VCaP (cell line): Measurements from ENCODE around the gene CDH13.

Experiments
- H3K27ac ChIP-seq: fragments of 450-650 bp; 2 replicates; pipeline ENCODE4 v1.5.1; 2017
- CTCF ChIP-seq: fragments of 450-650 bp; conservative IDR thresholded peaks from 2 replicates; pipeline ENCODE4 v1.5.1; 2017; ENCODE audit warnings: mild to moderate bottlenecking, moderate library complexity

CDH13 gene

GRCh38 chr16:83577078-83577745, 950.4 kb downstream of the CDH13 start:
- no peak overlapping the region for H3K27ac ChIP-seq
- TF ChIP-seq CTCF: no peak

- TF ChIP-seq CTCF: no peak
- no peak overlapping the region for H3K27ac ChIP-seq
Measured at GRCh38 chr16:83578171-83578570, 951.4 kb downstream of the CDH13 start.

- no peak for TF ChIP-seq CTCF
- H3K27ac ChIP-seq: no peak overlapping the region
Measured at GRCh38 chr16:83579027-83579426, 952.3 kb downstream of the CDH13 start.

GRCh38 chr16:83579436-83579835, 952.7 kb downstream of the CDH13 start:
- TF ChIP-seq CTCF: no peak
- H3K27ac ChIP-seq: no peak overlapping the region

GRCh38 chr16:83581082-83581481, 954.3 kb downstream of the CDH13 start:
- TF ChIP-seq CTCF: no peak
- H3K27ac ChIP-seq: no peak overlapping the region

- TF ChIP-seq CTCF: no peak
- no peak overlapping the region for H3K27ac ChIP-seq
Measured at GRCh38 chr16:83581994-83582747, 955.4 kb downstream of the CDH13 start.

GRCh38 chr16:83586036-83586435, 959.3 kb downstream of the CDH13 start:
- TF ChIP-seq CTCF: no peak
- H3K27ac ChIP-seq: no peak overlapping the region
